DMS 273 treated with DMSO at 0.1 percent for 48 hours (cell line): ENCODE results near the gene FGF3.
"Not testable (repeated sequence)": the region's sequence is repeated elsewhere in the genome, so short reads cannot be mapped to it uniquely, and the experiment has no call there.

Source experiments
- DNase-seq: peaks from one replicate; lab custom pipeline; 2025; lab: John Stamatoyannopoulos, UW

FGF3 gene

GRCh38 chr11:69770540-69770939, 48.7 kb downstream of the FGF3 start:
- no peak for DNase-seq

- DNase-seq: no peak
Measured at GRCh38 chr11:69765498-69765995, 53.7 kb downstream of the FGF3 start.

- DNase-seq: not testable (repeated sequence)
Measured at GRCh38 chr11:69764918-69765317, 54.3 kb downstream of the FGF3 start.

- DNase-seq: no peak
Measured at GRCh38 chr11:69760319-69760718, 58.9 kb downstream of the FGF3 start.
